ENCODE data around the gene JOSD1.

Gene JOSD1

DNA sequence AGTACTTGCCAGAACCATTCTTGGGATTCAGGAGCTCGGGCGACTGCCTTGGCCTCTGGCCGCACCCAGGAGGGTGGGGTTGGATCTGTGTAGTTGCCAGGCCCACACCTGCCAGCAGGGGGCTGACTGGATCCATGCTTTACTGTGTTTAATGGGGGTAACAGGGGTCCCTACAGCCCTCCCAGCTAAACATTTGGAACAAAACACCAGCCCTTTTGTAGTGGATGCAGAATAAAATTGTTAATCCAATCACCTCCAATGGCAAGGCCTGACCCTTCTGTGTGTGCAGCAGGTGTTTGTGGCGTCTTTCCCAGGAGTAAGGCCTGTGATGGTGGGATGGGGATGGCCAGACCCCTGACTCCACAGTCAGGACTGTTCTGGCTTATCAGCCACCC is 32.6 kb upstream of the JOSD1 start:
- DNase-seq (ENCODE audit: low read depth): no peak

- no peak for DNase-seq (ENCODE audit: low read depth)
These were observed 31.6 kb upstream of the JOSD1 start for GRCh38 chr22:38732251-38732815.

DNA sequence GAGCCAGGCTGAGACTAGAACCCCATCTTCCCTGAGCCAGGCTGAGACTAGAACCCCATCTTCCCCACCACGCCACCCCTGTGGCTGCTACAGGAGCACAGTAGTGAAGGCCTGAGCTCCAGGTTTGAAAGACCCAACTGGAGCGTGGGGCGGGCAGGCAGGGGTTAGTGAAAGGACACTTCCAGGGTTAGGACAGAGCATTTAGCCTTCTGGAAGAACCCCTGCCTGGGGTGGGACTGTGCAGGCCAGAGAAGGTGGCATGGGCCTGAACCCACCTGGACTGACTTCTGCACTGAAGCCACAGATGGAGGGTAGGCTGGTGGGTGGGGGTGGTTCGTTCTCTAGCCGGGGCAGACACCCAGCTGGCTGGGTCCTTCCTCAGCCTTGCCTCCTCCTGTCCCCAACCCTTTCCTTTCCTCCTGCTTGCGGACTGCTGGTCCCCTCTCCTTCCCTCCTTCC is 31.0 kb upstream of the JOSD1 start:
- no peak for DNase-seq (ENCODE audit: low read depth)

DNA sequence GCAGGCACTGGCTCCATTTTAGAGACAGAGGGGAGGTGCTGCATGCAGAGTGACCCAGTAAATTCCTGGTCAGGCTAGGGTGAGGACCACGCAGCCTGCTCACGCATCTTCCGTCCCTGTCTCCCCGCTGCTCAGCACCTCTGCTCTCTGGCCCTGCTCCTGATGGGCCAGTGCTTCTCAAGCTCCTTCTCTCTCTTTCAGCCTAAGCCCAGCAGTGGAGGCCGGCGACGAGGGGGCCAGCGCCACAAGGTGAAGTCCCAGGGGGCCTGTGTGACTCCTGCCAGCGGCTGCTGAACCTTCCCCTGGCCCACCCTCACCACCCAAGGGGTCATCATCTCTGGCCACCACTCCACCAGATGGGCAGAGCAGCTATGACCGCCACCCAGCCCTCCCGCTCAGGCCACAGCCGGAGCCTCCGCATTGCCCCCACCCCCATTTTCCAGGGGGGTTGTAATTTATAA is 29.7 kb upstream of the JOSD1 start:
- DNase-seq (ENCODE audit: low read depth): no peak

GRCh38 chr22:38729946-38730345 is 29.2 kb upstream of the JOSD1 start:
- no peak for DNase-seq (ENCODE audit: low read depth)

DNA sequence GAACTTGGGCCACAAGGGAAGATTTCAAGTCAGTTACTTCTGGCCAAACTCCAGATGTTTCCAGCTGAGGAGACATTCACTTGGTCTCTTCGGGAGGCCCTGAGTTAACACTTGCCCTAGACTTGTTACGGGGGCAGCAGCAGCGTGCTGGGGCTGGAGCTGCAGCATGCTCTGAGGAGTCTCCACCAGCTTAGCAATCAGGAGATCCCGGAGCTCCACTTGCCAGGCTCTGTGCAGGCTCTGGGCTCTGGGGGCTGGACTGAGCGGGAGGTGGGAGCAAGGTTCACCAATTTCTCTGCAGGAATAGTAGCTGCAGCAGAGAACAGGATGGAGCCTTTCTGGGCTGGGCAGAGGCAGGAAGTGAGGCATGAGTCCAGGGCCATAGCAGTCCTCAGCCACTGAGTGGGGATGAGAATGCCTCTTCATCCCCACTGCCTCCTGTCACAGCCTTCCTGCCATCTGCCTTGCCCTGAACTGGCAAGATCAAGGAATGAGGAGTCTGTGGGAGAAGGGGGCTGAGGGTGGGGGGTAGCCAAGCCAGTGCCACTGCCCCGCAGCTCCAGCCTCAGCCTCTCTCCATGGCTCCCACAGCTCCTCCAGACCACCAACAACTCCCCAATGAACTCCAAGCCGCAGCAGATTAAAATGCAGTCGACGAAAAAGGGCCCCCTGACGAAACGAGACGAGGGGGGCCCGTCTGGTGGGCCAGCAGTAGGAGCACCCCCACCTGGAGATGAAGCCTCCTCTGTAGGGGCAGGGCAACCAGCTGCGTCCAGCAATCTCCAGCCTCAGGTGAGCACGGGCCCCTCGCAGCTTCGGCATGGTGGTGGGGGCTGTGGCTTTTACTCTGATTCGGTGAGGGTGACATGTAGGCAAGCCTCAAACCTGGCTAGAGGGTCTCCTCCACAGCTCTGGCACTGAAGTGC is 28.4 kb upstream of the JOSD1 start:
- no peak for DNase-seq (ENCODE audit: low read depth)

DNA sequence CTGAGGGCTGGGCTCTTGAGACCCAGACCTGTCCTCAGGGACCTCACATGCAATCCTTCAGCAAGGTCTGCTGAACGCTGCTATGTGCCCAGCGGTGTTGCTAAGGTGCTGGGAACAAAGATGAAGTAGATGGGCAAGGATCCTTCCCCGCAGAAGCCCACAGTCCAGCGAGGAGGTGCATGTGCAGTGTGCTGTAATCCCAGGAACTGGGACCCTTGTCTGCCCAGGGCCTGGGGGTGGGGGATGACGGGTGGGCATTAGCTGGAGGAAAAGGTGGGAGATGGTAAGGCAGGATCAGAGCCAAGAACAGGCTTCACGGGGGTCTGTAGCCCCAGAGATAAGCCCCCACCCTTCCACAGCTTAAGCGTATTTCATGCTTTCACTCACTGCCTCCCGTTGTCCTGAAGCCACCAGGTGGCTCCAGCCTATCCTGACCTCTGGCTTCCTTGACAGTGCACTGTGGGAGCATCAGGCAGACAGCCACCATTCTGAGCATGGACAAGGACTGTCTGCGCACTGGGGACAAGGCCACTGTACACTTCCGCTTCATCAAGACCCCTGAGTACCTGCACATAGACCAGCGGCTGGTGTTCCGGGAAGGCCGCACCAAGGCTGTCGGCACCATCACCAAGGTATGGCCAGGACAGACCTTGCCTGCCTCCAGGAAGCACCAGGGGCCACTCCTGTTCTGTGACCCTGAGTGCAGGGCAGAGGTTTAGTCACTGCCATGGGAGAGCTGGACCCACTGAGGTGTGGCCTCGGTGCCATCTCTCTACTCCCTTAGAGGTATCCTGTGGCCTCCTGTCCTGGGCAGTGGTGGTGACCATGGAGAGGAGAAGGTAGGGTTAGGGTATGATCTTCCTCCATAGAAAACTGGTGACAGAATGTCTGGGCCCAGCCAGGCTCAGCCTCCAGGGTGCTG is 27.0 kb upstream of the JOSD1 start:
- DNase-seq (ENCODE audit: low read depth): no peak

GRCh38 chr22:38727123-38727522 is 26.4 kb upstream of the JOSD1 start:
- DNase-seq (ENCODE audit: low read depth): no peak

GRCh38 chr22:38725900-38726655 is 25.3 kb upstream of the JOSD1 start:
- DNase-seq (ENCODE audit: low read depth): no peak

DNA sequence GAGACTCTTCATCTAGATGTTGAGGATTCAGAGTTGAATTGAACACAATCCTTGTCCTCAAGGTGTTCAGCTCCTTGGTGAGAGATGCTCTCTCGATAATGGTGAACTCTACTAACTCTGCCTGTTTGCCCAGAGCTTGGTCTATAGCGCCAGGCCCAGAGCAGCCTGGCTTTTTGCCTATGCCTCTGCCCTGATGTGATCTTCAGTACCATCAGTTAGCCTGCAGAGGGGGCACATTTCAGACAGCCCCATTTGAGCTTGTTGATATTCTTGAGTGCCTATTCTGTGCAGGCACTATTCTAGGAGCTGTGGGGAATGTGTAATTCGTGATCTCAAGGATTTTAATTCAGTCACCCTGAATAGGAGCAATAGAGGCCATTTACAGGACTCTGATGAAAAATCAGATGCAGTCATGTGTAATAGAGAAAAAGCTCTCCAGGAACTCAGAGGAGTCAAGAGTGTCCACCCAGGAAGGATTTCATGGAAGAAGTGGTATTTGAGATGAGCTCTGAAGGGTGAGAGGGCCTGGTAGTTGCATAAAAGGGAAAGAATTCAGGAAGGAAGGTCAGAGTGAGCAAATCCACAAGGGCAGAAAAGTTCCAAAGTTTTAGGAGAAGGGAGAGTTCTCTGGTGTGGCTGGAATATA is 24.3 kb upstream of the JOSD1 start:
- DNase-seq (ENCODE audit: low read depth): no peak

DNA sequence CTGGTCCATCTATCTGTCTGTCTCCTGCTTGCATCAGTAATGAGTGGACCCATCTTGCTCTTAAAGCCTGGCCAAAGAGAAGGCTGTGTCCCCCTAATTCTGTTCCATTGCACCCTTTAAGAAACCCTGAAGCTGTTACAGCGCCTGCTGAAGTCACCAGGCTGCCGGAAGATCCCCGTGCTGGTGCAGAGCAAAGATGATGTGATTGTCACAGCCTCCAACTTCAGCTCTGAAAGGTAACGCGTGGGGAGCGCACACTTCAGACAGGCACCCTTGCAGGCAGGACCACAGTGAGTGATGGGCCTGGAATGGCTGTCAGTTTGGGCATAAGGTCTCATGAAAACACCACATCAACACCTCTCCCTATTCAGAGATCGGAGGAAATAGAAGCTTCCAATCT is 23.4 kb upstream of the JOSD1 start:
- DNase-seq (ENCODE audit: low read depth): no peak

GRCh38 chr22:38721551-38721950 is 20.8 kb upstream of the JOSD1 start:
- DNase-seq (ENCODE audit: low read depth): no peak

- DNase-seq (ENCODE audit: low read depth): no peak
These were observed 19.6 kb upstream of the JOSD1 start for GRCh38 chr22:38720350-38720749.

DNA sequence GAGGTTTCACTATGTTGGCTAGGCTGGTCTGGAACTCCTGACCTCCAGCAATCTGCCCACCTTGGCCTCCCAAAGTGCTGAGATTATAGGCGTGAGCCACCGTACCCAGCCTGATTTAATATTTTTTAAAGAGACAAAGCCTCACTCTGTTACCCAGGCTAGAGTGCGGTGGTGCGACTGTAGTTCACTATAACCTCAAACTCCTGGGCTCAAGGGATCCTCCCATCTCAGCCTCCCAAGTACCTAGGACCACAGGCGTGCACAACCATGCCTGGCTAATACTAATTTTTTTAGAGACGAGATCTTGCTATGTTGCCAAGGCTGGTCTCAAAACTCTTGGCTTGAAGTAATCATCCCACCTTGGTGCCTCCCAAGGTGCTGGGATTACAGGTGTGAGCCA is 18.5 kb upstream of the JOSD1 start:
- DNase-seq (ENCODE audit: low read depth): no peak

DNA sequence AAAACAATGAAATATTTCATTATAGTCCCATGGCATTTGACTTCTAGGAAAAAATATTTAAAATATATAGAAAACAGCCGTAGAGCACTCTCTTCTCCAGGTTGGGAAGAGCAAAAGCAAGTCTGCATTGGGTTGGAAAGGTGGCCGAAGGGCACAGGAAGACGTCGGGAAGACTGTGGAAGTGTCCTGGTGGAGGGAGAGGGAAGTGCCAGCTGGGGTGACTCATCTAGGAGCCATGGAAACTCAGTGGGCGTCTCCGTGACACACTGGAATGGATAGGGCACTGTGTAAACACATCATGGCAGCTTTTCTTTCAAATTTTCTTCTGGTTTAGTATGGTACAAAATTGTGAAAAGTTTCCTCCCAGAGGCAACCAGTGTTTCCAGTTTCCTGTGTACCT is 17.7 kb upstream of the JOSD1 start:
- DNase-seq (ENCODE audit: low read depth): peak; percentile 74

GRCh38 chr22:38717244-38717643 is 16.5 kb upstream of the JOSD1 start:
- no peak for DNase-seq (ENCODE audit: low read depth)

DNA sequence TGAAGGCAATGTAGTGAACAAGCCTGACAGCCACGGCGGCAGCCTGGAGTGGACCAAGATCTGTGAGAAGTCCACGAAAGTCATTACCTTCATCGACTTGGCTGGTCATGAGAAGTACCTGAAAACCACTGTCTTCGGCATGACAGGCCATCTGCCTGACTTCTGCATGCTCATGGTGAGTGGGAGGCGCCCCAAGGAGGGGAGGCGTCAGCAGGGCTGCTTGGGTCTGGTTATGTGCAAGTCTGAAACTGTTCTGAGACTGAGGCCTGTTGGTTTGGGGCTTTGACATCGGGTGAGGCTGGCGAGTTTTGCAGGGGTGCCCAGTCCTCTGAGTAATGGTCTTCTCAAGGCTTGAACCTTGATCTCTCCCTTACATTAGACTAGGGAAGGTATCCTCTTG is 16.1 kb upstream of the JOSD1 start:
- no peak for DNase-seq (ENCODE audit: low read depth)

DNA sequence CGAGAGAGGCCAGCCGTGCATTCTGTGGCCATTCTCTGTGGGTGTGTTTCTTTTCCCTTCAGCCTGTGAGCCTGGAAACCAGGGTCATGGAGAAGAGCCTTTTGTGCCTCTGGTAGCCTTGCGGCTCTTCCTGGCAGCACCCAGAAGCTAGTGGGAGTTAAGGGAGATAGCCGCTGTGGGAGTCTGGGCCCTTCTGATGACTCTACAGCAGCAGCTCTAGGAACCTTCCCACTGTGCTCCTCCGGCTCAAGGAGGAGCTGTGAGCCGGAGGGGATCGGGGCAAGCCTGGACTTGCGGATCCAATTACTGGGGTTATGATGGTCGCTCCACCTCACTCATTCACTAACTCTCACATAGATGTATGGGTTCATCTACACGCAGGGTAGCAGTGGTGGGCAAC is 15.5 kb upstream of the JOSD1 start:
- DNase-seq (ENCODE audit: low read depth): no peak

GRCh38 chr22:38715852-38716251 is 15.1 kb upstream of the JOSD1 start:
- DNase-seq (ENCODE audit: low read depth): no peak

- DNase-seq (ENCODE audit: low read depth): no peak
These were observed 14.5 kb upstream of the JOSD1 start for GRCh38 chr22:38715176-38715764.

- no peak for DNase-seq (ENCODE audit: low read depth)
These were observed 13.2 kb upstream of the JOSD1 start for GRCh38 chr22:38713921-38714320.
